SKM-1 (cell line): ENCODE results near the gene CTNNA3.

Source experiments
- DNase-seq: peaks from one replicate; lab custom pipeline; 2025; ENCODE audit not compliant: unreplicated experiment; lab: John Stamatoyannopoulos, UW

The CTNNA3 gene

GRCh38 chr10:66886848-66887247 is 809.1 kb downstream of the CTNNA3 start:
- no peak for DNase-seq

- no peak for DNase-seq
These were observed 813.7 kb downstream of the CTNNA3 start for GRCh38 chr10:66882271-66882670.

- DNase-seq = no peak
These were observed 814.2 kb downstream of the CTNNA3 start for GRCh38 chr10:66881814-66882213.

- DNase-seq = no peak
These were observed 815.2 kb downstream of the CTNNA3 start for GRCh38 chr10:66880826-66881225.

GRCh38 chr10:66880292-66880691 is 815.7 kb downstream of the CTNNA3 start:
- DNase-seq = no peak

GRCh38 chr10:66877361-66877760 is 818.6 kb downstream of the CTNNA3 start:
- no peak for DNase-seq

GRCh38 chr10:66869635-66870034 is 826.4 kb downstream of the CTNNA3 start:
- no peak for DNase-seq

- no peak for DNase-seq
These were observed 833.2 kb downstream of the CTNNA3 start for GRCh38 chr10:66862687-66863258.

- DNase-seq = no peak
These were observed 835.5 kb downstream of the CTNNA3 start for GRCh38 chr10:66860376-66860945.

GRCh38 chr10:66852811-66853210 is 843.2 kb downstream of the CTNNA3 start:
- no peak for DNase-seq

GRCh38 chr10:66848856-66849255 is 847.1 kb downstream of the CTNNA3 start:
- DNase-seq = no peak

- no peak for DNase-seq
These were observed 851.6 kb downstream of the CTNNA3 start for GRCh38 chr10:66844176-66844942.

- DNase-seq = no peak
These were observed 852.6 kb downstream of the CTNNA3 start for GRCh38 chr10:66843396-66843795.

GRCh38 chr10:66842867-66843266 is 853.1 kb downstream of the CTNNA3 start:
- no peak for DNase-seq

GRCh38 chr10:66842371-66842770 is 853.6 kb downstream of the CTNNA3 start:
- DNase-seq = no peak

GRCh38 chr10:66838656-66839055 is 857.3 kb downstream of the CTNNA3 start:
- no peak for DNase-seq

GRCh38 chr10:66837990-66838389 is 858.0 kb downstream of the CTNNA3 start:
- no peak for DNase-seq

- no peak for DNase-seq
These were observed 858.7 kb downstream of the CTNNA3 start for GRCh38 chr10:66837335-66837734.

GRCh38 chr10:66836771-66837170 is 859.2 kb downstream of the CTNNA3 start:
- DNase-seq = no peak

GRCh38 chr10:66836057-66836456 is 859.9 kb downstream of the CTNNA3 start:
- no peak for DNase-seq

- DNase-seq = no peak
These were observed 860.6 kb downstream of the CTNNA3 start for GRCh38 chr10:66835400-66835799.

- DNase-seq = no peak
These were observed 861.2 kb downstream of the CTNNA3 start for GRCh38 chr10:66834802-66835201.
